ENCODE data around the gene C16orf96.

DNA sequence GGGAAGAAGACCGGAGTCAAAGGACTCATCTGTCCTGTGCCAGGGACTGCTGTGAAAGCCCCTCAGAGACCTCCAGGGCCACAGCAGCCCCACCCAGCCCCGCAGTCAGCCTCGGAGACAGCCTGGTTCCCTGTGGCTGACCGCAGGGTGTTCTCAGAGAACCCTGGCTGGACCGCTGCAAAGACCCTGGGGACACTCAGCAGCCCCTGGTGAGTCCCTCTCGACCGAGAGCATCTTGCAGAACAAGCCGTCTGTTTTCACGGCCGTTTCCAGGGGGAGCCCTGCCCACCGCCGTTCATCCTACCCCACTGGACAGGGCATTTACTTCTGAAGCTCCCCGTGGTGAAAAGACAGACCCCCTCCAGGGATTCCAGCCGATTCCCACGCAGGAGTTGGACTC is 48.3 kb downstream of the C16orf96 start:
- TF ChIP-seq, protein P1, sequence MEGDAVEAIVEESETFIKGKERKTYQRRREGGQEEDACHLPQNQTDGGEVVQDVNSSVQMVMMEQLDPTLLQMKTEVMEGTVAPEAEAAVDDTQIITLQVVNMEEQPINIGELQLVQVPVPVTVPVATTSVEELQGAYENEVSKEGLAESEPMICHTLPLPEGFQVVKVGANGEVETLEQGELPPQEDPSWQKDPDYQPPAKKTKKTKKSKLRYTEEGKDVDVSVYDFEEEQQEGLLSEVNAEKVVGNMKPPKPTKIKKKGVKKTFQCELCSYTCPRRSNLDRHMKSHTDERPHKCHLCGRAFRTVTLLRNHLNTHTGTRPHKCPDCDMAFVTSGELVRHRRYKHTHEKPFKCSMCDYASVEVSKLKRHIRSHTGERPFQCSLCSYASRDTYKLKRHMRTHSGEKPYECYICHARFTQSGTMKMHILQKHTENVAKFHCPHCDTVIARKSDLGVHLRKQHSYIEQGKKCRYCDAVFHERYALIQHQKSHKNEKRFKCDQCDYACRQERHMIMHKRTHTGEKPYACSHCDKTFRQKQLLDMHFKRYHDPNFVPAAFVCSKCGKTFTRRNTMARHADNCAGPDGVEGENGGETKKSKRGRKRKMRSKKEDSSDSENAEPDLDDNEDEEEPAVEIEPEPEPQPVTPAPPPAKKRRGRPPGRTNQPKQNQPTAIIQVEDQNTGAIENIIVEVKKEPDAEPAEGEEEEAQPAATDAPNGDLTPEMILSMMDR (IDR thresholded peaks at IDR 0.05; ENCODE audit: low read length), result no peak
- no peak for TF ChIP-seq EZH2 (IDR thresholded peaks at IDR 0.05; ENCODE audit: borderline replicate concordance, low read length)

All from OCI-LY1 (cell line).